RKO (cell line): ENCODE data around the gene SIX4.
"Not testable (repeated sequence)": the region's sequence is repeated elsewhere in the genome, so short reads cannot be mapped to it uniquely, and the experiment has no call there.

Experiments used
- DNase-seq: peaks from one replicate; pipeline ENCODE4 v3.0.0-alpha.2; 2016; ENCODE audit warnings: low spot score

SIX4 gene

DNA sequence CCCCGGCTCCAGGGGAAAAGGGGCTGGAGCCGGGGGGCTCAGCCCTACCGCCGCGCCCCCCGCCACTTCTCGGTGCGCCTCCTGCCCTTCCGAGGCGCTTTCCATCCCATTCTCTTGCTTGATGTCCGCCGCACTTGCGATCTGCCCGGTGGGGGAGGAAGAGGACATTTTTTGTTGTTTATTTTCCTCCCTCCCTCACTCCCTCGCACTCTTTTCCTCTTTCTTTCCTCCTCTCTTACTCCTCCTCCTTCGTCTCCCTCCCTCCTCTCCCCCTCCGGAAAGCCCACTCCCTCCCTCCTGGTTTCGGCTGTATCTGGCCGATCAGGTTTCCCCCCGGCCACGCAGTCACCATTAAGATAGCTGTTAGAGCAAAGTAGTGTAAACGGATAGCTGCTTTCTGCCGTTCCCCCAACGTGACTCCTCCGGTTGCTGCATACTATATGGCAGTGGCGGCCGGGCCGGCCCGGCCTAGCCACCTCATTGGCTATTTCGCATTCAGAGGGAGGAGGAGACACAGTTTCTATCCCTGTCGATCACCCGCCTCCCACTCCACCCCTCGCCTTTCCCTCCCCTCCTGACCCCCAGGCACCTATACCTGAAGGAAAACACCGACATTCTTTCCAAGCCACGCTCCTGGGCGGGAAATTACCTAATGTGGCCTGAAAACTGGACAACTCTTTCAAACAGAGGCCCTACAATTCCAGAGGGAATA is at the start of gene SIX4:
Gene SIX4, minus strand, starts transcription at position 445 of the 712 bp plus-strand sequence. Its CDS starts 277 bp downstream, at position 168.
- peak; percentile 90 for DNase-seq

DNA sequence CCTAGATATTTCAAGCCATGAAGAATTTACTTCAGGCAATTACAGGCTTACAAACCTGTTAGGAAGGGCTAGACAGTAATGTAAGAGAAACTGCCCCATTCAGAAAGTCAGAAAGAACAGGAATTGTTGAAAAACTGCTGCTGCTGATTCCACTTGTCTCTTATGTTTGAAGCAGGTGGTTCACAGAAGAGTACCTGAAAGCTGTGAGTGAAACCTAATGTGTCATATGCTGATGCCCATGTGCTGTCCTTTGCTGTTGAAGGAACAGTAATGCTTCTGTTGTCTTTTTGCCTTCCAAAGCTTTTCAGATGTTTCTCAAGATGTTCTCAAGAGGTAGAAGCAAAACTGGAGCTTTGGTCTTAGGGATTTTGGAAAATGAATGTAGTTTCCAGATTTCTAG is 49.4 kb upstream of the SIX4 start:
- no peak for DNase-seq

DNA sequence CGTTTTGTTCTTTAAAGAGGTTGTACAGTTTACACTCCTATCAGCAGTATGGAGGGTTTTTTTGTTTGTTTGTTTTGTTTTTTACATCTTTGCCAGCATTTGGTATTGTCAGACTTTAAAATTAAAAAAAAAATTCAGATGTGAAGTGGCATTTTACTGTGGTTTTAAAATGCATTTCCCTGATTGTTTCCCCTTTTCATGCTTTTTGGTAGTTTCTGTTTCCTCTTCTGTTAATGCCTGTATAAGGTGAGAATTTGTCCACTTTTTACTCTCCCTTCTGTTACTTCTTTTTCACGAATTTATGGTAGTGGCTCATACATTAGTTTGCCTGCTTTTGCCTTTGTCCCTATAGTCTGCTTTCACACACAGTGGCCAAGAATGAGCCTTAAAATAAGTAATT is 47.0 kb upstream of the SIX4 start:
- no peak for DNase-seq

DNA sequence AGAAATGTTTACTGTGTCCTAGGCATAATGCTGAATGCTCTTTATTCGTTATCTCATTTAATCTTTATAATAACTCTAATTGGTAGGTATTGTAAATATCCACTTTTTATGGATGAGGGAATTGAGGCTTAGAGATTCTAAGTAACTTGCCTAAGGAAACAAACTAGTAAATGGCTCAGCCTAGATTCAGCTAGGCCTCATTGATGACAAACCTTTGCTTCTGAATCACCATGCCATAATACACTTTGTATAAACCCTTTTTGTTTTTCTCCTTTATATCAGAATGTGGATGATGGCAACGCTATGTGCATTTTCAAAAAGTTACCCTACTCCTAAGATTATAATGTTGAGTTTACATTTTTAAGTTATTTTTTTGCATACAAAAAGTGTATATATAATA is 44.5 kb upstream of the SIX4 start:
- peak; percentile 28 for DNase-seq

DNA sequence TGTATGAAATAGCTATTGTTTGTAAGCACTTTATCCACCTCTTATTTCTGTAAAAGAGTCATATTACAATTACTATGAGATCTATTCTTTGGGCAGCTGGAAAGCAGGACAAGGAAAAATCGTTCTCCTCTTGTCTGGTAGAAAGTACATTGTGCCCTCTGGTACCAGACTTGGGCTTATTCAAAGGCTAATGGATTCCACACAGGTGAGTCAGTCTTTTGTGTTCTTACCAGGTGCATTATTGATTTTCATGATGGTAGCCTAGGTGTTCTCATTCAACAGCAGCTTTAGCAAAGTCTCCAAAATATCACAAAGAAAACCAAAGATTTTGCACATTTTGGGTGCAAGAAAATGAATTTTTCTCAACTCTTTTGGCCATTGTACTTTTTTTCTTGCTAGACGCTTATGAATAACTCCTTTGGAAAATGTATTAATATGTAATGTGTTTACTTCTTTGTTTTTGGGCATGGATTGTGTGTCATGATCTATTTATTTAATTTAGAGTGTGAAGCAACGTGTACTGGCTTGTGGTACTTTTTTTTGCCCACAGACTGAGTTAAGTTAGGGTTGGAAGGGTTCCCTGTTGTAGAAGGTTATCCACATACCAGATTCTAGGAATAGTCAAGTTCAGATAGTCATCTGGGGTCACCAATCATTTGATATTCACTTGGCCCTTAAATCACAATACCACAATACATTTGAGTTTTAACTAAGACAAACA is 36.7 kb upstream of the SIX4 start:
- DNase-seq: no peak

DNA sequence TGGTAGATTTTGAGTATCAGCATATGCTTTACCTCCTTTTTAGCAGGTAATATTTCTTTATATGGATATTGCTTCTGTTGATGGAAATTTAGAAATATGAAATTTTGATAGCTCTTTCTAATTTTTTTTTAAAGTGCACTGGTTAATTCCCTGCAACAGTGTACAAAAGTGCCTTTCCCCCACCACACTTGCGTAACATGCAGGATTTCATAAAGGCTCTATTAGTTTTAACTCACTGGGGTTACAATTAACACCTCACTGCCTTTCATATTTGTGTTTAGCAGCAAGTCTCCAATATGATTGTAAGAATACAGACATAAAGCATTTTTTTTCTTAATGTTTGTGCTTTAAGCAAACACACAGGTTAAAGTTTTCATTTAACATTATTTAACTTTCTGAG is 36.1 kb upstream of the SIX4 start:
- no peak for DNase-seq

DNA sequence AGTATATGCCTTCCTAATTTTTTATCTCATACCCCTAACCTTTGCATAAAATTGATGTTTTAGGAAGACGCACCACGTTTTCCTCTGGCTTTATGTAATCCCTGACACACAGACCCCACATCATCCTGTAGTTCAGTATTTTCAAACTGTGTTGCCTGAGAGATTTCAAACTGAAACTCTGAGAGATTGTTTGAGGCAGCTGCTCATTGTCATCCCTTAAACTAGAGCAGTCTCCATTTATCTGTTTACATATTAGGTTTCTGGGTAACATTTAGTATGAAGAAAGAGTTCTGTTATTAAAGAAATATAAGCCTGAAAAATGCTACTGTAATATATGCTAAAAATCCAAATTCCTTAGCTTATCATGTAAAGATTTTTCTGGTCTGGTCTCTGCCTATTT is 34.7 kb upstream of the SIX4 start:
- no peak for DNase-seq

DNA sequence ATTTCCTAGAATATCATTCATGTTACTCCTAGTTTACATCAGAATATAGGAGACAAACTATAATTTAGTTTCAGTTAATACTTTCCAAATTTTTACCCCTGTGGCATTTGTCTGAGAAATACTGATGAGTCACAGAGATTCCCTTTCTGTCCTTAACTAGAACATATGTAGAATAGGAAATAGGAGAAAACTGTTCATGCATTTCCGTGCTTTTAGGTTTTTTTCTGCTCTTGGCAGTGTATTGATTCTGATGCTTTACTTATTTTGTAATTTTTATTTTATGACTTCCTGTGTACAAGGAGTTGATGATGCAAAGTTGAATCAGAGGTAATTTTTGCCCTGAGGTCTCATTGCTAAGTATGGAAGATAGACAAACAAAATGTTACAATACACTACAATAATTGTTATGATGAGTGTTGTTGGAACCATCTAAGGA is 33.4 kb upstream of the SIX4 start:
- peak; percentile 28 for DNase-seq

DNA sequence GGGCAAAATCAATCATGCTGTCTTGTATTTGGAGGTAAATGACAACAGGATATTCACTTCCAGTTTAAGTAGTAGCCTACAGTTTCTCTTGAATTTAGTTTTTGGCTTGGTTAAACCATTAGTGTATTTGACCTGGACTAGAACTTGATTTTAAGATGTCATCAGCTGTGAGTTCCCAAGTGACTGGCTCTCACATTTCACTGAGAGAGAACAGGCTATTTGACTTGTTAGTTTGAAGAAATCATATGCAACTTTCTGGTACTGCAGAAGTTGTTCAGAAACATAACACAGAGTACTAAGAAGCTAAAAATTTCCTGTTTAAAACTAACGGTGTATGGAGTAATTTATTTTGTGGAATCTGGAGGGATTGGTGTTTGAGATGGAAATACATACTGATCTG is 32.7 kb upstream of the SIX4 start:
- no peak for DNase-seq

DNA sequence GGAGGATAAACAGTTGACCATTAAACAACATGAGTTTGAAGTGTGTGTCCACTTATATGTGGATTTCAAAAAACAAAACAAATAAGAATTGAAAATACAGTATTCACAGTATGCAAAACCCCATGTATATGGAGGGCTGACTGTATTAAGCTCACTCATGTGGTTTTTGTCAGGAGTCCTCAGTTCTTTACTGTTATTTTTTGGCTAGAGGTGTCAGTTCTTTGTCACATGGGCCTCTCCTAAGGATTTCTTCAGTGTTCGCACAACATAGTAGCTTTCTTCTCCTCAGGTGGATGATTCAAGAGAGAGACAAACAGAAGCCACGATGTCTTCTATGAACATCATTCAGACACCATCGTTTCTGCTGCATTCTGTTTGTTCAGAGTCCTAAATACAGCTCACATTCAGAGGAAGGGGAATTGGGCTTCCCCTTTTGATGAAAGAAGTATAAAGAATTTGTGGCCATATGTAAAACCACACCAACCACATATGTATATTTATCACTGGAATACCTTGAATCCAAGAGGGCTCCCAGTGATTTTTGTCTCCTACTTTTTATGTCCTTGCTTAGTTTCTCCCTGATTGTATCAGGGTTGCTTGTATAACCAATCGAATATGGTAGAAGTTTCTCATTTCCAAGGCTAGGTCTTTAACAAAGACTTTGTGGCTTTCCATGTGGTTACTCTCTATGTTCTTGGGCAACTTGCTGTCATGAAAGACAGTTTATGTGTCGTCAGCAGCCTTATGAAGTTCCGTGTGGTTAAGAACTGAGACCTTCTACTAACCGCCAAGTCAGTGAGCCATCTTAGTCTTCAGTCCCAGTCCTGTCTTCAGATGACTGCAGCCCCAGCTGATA is 29.3 kb upstream of the SIX4 start:
- no peak for DNase-seq

DNA sequence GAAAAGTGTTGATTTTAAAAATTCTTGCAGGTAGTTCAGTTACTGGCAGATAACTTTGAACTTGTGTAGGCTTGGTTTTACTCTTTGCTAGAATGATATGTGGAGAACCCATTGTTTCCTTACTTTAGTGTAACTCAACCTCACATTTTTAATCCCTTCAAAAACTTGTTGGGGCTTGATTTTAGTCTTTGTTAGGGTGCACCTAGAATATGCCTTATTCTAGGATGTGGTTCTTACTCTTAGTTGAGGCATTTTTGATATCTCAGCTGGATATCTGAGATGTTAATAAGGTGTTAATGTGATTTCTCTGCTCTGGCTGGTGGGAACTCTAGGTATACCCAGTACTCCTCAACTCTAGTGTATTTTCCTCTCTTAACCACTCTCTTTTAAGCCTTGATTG is 20.4 kb upstream of the SIX4 start:
- no peak for DNase-seq

DNA sequence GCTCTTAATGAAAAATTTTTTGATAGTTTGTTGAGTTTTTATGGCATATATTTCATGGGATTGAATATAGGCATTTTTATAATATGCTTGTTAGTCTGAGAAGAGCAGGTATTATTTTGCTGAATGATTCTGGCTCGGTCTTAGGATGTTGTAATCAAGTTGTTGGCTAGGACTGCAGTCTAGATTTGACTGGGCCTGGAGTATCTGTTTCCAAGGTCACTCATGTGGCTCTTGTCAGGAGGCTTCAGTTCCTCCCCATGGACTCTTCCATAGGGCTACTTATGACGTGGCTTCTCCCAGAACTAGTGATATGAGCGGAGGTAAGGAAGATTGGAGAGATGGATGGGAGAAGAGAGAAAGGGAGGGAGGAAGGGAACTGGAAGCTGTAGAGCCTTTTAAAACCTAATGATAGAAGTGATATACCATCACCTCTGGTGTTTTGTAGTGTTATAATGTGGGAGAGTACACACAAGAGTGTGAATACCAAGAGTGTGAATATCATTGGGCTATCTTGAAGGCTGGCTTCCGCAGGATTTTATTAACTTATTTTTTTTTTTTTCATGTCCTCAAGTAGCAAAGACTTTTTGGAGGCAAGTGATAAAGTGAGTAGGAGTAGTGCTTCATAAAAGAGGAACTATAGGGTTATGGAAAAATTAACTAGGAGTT is 14.8 kb upstream of the SIX4 start:
- no peak for DNase-seq

DNA sequence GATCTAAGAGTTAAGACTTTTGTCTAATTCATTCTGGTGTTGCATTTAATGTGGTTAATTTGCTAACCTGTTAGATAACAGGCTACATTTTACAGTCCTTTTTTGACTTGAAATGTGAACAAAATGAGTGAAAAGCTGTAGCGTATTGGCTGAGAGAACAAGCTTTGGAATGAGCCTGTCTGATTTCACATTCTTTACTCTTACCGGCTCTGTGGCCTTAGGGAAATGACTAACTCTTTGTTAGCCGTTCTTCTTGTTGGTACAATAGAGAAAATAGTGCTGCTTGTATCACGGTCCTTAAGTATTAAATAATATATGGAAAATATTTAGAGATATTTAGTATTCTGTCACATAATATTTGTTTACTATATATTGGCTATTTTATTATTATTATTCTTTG is 12.3 kb upstream of the SIX4 start:
- peak; percentile 90 for DNase-seq

DNA sequence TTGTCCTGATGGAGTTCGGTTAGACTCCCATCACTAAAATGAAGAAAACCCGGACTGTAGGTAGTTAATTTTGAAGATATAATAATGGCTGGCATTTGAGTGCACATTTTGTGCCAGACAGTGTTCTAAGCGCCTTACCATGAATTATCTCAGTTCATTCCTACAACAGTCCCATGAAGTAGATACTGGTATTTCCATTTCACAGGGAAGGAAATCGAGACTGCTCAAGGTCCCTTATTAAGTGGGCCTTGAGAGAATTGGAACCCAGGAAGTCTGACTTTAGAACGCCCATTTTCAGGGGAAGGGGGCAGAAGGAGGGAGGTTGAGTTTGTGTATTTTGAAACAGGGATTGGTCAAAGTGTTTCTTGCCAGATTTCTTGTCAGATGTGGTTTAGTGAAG is 11.3 kb upstream of the SIX4 start:
- peak; percentile 59 for DNase-seq

DNA sequence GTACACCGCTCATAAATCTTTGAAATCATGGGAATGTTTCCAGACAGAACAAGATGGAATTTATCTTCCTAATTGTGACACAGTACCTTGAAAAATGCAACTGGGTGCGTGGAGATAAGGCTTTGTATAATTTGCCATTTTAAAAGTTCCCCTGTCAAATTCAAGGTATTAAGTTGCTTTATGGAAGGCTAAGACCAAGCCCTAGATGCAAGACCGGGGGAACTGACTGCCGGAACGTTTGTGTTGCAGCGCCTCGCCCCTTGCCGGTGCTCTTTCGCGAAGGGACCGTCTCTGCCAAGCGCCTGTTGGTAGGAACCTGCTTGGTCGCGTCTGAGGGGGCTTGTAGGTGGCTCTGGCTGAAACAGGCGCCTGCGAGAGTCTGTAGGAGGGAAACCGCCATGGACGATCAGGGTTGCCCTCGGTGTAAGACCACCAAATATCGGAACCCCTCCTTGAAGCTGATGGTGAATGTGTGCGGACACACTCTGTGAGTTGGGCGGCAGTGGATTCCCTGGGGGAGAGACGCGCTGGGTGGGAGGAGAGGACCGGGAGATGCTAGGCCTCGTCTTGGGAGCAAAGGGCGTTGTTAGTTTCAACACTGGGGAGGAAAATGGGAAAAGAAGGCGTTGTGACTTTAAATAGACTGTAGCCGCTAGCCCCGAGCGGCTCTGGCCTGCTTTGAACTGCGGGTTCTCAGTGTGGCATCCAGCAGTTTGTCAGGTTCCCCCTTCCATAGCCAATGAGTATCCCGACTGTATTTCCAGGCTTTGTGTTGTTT is 10.5 kb upstream of the SIX4 start, which contains the start of gene MNAT1:
Gene MNAT1, plus strand, starts transcription at position 297 of the 778 bp plus-strand sequence. Its CDS starts 102 bp downstream, at position 399.
- peak; percentile 87 for DNase-seq

DNA sequence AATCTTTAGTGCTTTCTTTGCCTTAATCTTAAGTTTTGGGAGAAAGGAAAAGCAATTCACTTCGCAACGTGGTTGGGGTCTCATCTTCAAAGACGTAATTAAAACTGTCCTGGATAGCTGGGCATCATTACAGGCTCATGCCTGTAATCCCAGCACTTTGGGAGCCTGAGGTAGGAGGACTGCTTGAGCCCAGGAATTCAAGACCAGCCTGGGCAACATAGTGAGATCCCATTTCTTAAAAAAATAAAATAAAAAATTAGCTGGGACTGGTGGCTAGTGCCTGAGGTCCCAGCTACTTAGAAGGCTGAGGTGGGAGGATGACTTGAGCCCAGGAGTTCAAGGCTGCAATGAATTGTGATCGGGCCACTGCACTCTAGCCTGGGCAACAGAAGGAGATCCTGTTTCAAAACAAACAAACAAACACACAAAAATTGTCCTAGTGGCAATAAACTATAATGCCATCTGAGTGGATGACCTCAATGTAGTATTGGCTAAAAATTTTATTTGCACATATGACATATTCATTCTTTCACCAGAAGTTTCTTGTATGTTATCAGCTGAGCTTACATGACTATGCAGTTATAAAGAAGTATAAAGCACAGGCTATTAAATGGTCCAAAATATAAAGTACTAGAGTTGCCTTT is 8.8 kb upstream of the SIX4 start:
- no peak for DNase-seq

DNA sequence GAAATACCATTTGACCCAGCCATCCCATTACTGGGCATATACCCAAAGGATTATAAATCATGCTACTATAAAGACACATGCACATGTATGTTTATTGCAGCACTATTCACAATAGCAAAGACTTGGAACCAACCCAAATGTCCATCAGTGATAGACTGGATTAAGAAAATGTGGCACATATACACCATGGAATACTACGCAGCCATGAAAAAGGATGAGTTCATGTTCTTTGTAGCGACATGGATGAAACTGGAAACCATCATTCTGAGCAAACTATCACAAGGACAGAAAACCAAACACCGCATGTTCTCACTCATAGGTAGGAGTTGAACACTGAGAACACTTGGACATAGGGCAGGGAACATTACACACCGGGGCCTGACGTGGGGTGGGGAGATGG is 7.1 kb upstream of the SIX4 start:
- not testable (repeated sequence) for DNase-seq

DNA sequence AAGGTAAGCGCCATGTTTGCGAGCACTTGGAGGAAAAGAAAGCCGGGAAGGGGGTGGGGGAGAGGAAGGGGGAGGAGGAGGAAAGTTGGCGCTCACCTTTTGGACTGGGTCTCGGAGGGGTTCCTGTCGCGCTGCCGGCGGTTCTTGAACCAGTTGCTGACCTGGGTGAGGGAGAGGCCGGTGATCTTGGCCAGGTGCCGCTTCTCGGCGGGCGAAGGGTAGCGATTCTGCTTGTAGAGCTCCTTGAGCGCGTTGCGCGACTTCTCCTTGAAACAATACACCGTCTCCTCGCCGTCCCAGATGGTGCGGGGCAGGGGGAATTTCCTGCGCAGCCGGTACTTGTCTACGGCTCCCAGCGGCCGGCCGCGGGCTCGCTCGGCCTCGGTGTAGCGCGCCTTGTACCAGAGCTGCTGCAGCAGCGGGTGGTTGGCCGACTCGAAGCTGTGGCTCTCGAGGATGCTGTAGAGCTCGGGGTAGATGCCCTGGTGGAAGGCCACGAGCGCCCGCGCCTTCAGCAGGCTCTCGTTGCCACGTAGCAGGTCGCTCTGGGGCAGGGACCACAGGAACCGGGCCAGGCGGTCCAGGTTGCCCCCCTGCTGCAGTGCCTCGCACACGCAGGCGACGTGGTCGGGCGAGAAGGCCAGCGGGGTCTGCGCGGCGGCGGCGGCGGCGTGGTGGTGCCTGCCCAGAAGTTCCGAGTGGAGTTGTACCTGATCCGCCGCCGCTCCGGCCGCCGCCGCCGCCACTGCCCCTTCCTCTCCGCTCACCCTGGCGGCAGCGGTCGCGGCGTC is 840 bp downstream of the SIX4 start:
- DNase-seq: peak; percentile 69

DNA sequence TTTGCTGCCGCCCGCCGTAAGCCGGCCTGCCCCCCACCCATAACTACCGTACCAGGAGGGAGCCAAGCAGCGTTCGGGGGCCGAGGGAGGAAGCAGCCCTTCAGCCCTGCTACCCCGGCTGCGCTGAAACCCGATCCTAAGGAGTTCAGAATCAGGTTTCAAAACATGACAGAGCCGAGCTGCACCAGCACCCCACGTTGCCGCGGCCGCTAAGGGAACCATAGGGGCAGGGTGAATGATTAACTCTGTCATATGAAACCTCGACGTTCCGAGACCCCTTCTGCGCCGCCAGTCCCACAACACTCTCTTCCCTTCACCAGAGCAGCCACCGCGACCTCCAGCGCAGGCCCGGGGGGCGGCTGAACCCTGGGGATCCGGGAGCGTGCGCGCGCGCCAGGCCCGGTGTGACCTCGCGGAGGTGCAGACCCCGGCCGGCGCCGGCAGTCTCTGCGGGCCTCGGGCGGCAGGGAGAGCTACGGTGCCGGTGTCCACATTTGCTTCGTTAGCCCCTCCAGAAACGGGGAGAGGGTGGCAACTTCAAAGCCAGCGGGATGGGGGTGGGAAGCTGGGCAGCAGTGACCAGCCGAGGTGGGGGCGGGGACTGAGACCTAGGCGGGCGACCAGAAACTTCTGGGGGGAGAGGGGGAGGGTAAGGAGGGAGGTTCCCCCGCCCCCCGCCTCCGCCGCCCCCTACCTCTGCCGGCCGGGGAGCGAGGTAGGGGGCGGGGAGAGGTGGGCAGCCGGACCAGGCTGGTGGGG is 1.6 kb downstream of the SIX4 start:
- DNase-seq: peak; percentile 77

DNA sequence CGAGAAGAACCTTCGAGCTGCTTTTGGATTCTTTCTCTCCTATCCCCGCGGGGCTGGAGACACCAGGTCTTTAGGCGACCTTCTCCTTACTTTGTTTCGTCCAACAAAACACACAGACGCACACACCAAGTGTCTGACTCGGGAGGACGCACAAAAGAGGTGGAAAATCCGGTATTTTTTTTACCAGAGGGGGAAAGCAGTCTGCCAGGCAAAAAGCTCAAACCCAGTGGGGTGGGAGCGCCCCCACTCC is 2.1 kb downstream of the SIX4 start:
- DNase-seq: no peak
